Tibial nerve (tissue), 4 donors: ENCODE data around the gene ROPN1.

Experiments
- CTCF ChIP-seq, 5 experiments: fragments of 200-600 bp in 3 of 5; fragments of 450-650 bp in 2 of 5; sonication (generic) in 3 of 5; IDR thresholded peaks; one replicate each; pipeline ENCODE4 v1.5.1; 2016 to 2019; ENCODE audit warnings: antibody characterized with exemption in 5 of 5, mild to moderate bottlenecking in 3 of 5, moderate library complexity in 2 of 5
- EP300 ChIP-seq, 2 donors: sonication (generic); formaldehyde crosslinking; IDR thresholded peaks; one replicate each; pipeline ENCODE4 v1.6.1; 2017; ENCODE audit warnings: antibody characterized with exemption in 2 of 2, mild to moderate bottlenecking in 1 of 2
- POLR2A ChIP-seq, 2 donors: fragments of 450-650 bp; IDR thresholded peaks; one replicate each; pipeline ENCODE4 v1.6.1; 2017; ENCODE audit warnings: antibody characterized with exemption in 2 of 2, mild to moderate bottlenecking in 2 of 2, moderate library complexity in 2 of 2

- TF ChIP-seq CTCF (IDR thresholded peaks at IDR 0.05) (no peak), POLR2A (IDR thresholded peaks at IDR 0.05) (no peak), EP300 (IDR thresholded peaks at IDR 0.05) (no peak)
Observed at GRCh38 chr3:123951522-123952447, 40.1 kb downstream of the ROPN1 start.
